Central memory CD8-positive, alpha-beta T cell (primary cell): ENCODE results near the gene PRR29.

ENCODE experiments used
- ATAC-seq: fragments of 150-1000 bp; cut with Tn5 transposase; replicated peaks from 2 replicates; pipeline ENCODE4 v1.10.0; 2022; ENCODE audit warnings: mild to moderate bottlenecking, moderate FRiP score, moderate number of reproducible peaks; ENCODE audit not compliant: poor library complexity, severe bottlenecking; ENCODE audit errors: extremely low read depth
- DNase-seq, 2 donors: peaks; one replicate each; pipeline ENCODE4 v3.0.0; 2021; ENCODE audit warnings: low spot score in 2 of 2
- H3K27ac Mint-ChIP-seq: one replicate; pipeline ENCODE4 v1.8.0; 2022; ENCODE audit warnings: low read depth, mild to moderate bottlenecking, moderate library complexity, mixed read lengths
- H3K27me3 Mint-ChIP-seq: one replicate; pipeline ENCODE4 v1.8.0; 2022; ENCODE audit warnings: mixed read lengths
- H3K36me3 Mint-ChIP-seq: one replicate; pipeline ENCODE4 v1.8.0; 2022; ENCODE audit warnings: mild to moderate bottlenecking, moderate library complexity, mixed read lengths; ENCODE audit not compliant: insufficient read depth
- H3K4me1 Mint-ChIP-seq: one replicate; pipeline ENCODE4 v1.8.0; 2022; ENCODE audit warnings: mixed read lengths
- H3K4me3 Mint-ChIP-seq: one replicate; pipeline ENCODE4 v1.8.0; 2022; ENCODE audit warnings: mild to moderate bottlenecking, moderate library complexity, mixed read lengths
- H3K9me3 Mint-ChIP-seq: one replicate; pipeline ENCODE4 v1.8.0; 2022; ENCODE audit warnings: mixed read lengths

PRR29 gene

DNA sequence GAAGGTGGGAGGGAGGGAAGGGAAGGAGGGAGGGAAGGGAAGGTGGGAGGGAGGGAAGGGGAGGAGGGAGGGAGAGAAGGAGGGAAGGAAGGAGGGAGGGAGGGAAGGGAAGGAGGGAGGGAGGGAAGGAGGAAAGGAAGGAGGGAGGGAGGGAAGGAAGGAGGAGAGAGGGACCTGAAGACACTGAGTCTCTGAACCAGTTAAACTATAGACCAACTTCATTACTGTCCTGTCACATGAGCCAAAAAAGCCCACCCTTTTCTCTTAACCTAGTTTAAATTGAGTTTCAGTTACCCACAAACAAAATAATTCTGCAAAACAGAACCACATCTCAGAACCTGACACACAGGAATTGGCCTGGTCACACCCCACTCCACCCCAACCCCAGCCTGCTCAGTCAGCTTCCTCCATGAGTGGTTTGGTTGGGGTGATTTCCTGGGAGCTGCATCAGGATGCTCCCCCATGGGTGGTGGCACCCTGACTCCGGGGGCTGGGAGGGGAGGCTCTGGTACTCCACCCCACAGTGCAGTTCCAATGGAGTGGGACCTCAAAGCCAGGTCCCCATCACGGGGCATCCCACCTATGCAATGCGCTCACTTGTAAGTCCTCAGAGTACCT, 4.7 kb upstream of the PRR29 start:
- no peaks in the 10 kb centered on the region for H3K9me3 Mint-ChIP-seq
- H3K27ac Mint-ChIP-seq = peak overlapping the region; percentile 50
- peak overlapping the region; percentile 50 for H3K4me3 Mint-ChIP-seq
- ATAC-seq (peak; percentile 58), DNase-seq (peak in 1 of 2 donors; percentile 33)
- H3K4me1 Mint-ChIP-seq = peaks cover 59% of the 10 kb centered on the region
- no peaks in the 10 kb centered on the region for H3K27me3 Mint-ChIP-seq
- peaks cover 2% of the 10 kb centered on the region for H3K36me3 Mint-ChIP-seq

DNA sequence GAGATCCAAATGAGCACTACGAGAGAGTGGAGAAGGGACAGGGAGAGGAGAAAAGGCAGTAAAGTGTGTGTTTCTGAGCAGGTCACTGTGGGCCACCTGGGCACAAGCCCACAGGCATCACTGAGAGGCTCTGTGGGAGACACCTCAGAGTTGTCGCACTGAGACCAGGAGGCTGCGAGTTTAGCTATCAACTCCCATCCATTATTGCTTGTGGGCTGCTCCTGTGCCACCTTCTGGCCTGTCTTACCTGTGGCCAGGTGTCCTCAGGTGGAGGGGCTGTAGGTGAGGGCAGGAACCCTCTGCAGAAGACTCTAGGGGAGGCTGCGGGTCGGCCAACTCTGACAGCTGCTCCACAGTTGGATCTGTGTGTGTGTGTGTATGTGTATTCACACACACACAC, 2.5 kb upstream of the PRR29 start:
- no peak for DNase-seq
- Mint-ChIP-seq H3K36me3 (peaks cover 2% of the 10 kb centered on the region), H3K27ac (peak overlapping the region; percentile 50), H3K4me3 (no peak overlapping the region), H3K27me3 (no peaks in the 10 kb centered on the region), H3K9me3 (no peaks in the 10 kb centered on the region), H3K4me1 (peaks cover 68% of the 10 kb centered on the region)
- no peak for ATAC-seq

DNA sequence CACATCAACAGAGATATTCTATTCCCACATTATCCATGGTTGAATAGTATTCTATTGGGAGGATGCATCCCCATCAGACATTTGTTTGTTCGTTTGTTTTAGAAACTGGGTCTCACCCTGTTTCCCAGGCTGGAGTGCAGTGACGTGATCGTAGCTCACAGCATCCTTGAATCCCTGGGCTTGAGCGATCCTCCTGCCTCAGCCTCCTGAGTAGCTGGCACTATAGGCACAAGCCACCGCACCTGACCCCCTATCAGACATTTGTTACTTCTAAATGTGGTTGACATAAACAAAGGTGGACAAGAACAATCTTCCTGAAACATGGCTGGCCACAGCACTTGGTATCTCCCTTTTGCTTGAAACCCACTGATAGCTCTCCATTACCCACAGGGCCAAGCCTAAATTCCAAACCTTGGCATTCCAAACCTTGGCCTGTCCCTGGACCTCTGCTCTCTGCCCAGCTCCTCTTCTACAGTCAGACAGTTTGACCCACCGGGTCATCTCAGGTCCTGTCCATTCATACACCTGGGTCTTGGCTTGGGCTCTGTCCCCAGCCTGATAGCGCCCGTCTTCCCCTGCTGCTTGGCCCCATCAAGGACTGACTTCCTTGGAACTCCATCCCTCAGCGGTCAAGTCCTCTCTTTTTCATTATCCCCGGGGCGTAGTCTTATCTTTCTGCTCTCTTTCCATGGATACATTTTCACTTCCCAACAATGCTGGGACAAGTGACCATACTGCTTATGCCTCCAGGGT, 1.5 kb upstream of the PRR29 start:
- Mint-ChIP-seq H3K4me1 (peaks cover 60% of the 10 kb centered on the region), H3K36me3 (peaks cover 2% of the 10 kb centered on the region), H3K9me3 (no peaks in the 10 kb centered on the region), H3K27me3 (no peaks in the 10 kb centered on the region), H3K4me3 (peak overlapping the region; percentile 89), H3K27ac (peak overlapping the region; percentile 80)
- ATAC-seq (no peak), DNase-seq (no peak)

- DNase-seq (no peak), ATAC-seq (no peak)
- peaks cover 2% of the 10 kb centered on the region for H3K36me3 Mint-ChIP-seq
- peaks cover 51% of the 10 kb centered on the region for H3K4me1 Mint-ChIP-seq
- H3K4me3 Mint-ChIP-seq = peak overlapping the region; percentile 89
- no peaks in the 10 kb centered on the region for H3K9me3 Mint-ChIP-seq
- no peaks in the 10 kb centered on the region for H3K27me3 Mint-ChIP-seq
- peak overlapping the region; percentile 80 for H3K27ac Mint-ChIP-seq
These were observed 656 bp upstream of the PRR29 start for GRCh38 chr17:63997341-63998048.

DNA sequence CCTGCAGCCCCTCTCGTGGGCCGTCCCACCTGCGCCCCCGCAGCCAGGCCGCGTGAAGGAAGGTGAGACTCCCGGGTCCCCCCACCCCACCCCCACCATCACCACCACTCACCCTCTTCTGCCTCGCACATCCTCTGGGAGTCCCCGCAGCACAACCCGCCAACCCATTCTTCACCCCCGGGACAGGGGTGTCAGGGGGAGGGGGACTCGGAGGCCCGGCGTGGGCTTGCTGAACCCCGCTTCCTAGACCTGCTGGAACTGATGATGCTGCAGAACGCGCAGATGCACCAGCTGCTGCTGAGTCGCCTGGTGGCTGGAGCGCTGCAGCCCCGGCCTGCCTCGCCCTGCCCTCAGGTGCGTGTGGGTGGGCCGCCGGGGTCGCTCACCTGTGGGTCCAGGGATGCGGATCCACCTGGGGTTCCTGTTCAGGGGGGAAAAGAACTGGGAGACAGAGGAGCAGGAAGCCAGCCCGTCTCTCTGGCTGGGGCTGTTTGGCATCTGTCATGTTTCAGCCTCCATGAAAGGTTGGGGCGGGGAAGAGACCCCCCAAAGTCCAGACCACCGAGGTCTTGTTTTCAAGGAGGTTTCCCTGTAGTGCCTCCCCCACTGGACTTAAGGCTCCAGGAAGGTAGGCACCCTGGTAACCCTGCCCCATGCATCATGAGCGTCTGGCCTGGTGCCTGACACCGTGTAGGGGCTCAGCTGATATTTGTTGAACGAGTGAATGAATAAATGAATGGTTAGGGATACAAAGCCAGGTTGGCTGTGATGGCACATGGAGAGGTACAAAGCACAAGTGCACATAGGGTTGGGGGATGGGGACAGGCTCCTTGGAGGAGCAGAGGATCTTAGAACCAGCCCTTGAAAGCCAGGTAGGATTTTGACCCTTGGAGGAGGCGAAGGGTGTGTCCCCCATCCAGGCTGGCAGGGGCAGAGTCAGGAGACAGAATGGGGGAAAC, 849 bp downstream of the PRR29 start:
- ATAC-seq = peak; percentile 47
- peaks cover 40% of the 10 kb centered on the region for H3K4me1 Mint-ChIP-seq
- peaks cover 12% of the 10 kb centered on the region for H3K36me3 Mint-ChIP-seq
- H3K9me3 Mint-ChIP-seq = no peaks in the 10 kb centered on the region
- peak overlapping the region; percentile 80 for H3K27ac Mint-ChIP-seq
- no peak for DNase-seq
- H3K4me3 Mint-ChIP-seq = peak overlapping the region; percentile 89
- no peaks in the 10 kb centered on the region for H3K27me3 Mint-ChIP-seq

- Mint-ChIP-seq H3K27ac (peak overlapping the region; percentile 49), H3K36me3 (peaks cover 17% of the 10 kb centered on the region), H3K9me3 (no peaks in the 10 kb centered on the region), H3K27me3 (no peaks in the 10 kb centered on the region), H3K4me1 (peaks cover 36% of the 10 kb centered on the region), H3K4me3 (peak overlapping the region; percentile 89)
- no peak for ATAC-seq
- DNase-seq = no peak
These were observed 1.8 kb downstream of the PRR29 start for GRCh38 chr17:63999680-64000531.

- Mint-ChIP-seq H3K27me3 (no peaks in the 10 kb centered on the region), H3K36me3 (peaks cover 19% of the 10 kb centered on the region), H3K9me3 (no peaks in the 10 kb centered on the region), H3K27ac (no peak overlapping the region), H3K4me3 (no peak overlapping the region), H3K4me1 (peaks cover 36% of the 10 kb centered on the region)
- no peak for ATAC-seq
- no peak for DNase-seq
These were observed 3.0 kb downstream of the PRR29 start for GRCh38 chr17:64001091-64001579.

GRCh38 chr17:64001763-64002529, 3.8 kb downstream of the PRR29 start:
- H3K9me3 Mint-ChIP-seq = no peaks in the 10 kb centered on the region
- DNase-seq = no peak
- no peak for ATAC-seq
- no peak overlapping the region for H3K4me3 Mint-ChIP-seq
- no peaks in the 10 kb centered on the region for H3K27me3 Mint-ChIP-seq
- peaks cover 21% of the 10 kb centered on the region for H3K36me3 Mint-ChIP-seq
- no peak overlapping the region for H3K27ac Mint-ChIP-seq
- H3K4me1 Mint-ChIP-seq = peaks cover 35% of the 10 kb centered on the region

- H3K27ac Mint-ChIP-seq = peak overlapping the region; percentile 38
- H3K36me3 Mint-ChIP-seq = peaks cover 23% of the 10 kb centered on the region
- peaks cover 28% of the 10 kb centered on the region for H3K4me1 Mint-ChIP-seq
- ATAC-seq (no peak), DNase-seq (no peak)
- H3K4me3 Mint-ChIP-seq = no peak overlapping the region
- H3K27me3 Mint-ChIP-seq = no peaks in the 10 kb centered on the region
- H3K9me3 Mint-ChIP-seq = no peaks in the 10 kb centered on the region
These were observed 4.7 kb downstream of the PRR29 start for GRCh38 chr17:64002658-64003525.

DNA sequence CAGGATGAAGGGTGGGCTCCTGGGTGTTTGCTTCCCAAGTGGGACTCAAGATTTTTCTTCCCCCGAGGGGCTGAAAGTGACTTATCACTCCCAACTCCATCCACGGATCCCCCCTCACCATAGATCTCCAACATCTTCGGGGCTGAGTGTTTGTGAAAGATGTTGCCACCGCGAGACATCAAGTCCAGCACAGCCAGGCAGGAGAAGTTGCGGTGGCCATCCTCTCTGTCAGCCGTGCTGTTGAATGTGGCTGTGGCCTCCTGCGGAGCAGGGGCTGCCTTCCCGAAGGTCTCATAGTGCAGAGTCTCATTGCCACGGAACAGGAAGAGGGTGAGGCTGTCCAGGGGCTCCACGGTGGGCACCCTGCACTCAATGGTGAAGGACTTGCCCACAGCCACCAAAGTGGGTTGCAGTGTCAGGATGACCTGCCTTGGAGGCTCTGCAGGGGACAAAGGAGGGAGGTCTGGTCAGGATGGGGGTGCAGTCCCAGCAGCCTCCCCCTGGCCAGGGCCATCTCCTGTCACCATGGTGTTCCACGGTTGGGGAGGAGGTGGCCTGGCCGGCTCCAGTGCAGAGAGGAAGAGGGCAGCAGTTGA, 5.5 kb downstream of the PRR29 start:
- H3K4me1 Mint-ChIP-seq = peaks cover 29% of the 10 kb centered on the region

More for the DNA sequence above, 5.5 kb downstream of the PRR29 start:
- H3K27ac Mint-ChIP-seq = peak overlapping the region; percentile 38
- ATAC-seq (no peak), DNase-seq (no peak)
- no peak overlapping the region for H3K4me3 Mint-ChIP-seq
- peaks cover 23% of the 10 kb centered on the region for H3K36me3 Mint-ChIP-seq
- no peaks in the 10 kb centered on the region for H3K27me3 Mint-ChIP-seq
- H3K9me3 Mint-ChIP-seq = no peaks in the 10 kb centered on the region
